AG09319 (cell line): ENCODE measurements around the gene ACBD6.

Experiments used
- DNase-seq: peaks from one replicate; pipeline ENCODE4 v3.0.0-alpha.2; 2010; ENCODE audit warnings: low read depth; ENCODE audit errors: extremely low read depth
- CTCF ChIP-seq: IDR thresholded peaks from 2 replicates; pipeline ENCODE4 v1.5.1; 2011; ENCODE audit warnings: low read depth, mild to moderate bottlenecking, inconsistent platforms, low read length, moderate library complexity

The ACBD6 gene

GRCh38 chr1:180253585-180254495, 248.5 kb downstream of the ACBD6 start:
- TF ChIP-seq CTCF, result no peak
- DNase-seq, result no peak

GRCh38 chr1:180252638-180253536, 249.5 kb downstream of the ACBD6 start:
- DNase-seq, result no peak
- peak; percentile 82 for TF ChIP-seq CTCF

- no peak for DNase-seq
These were observed 250.7 kb downstream of the ACBD6 start for GRCh38 chr1:180251526-180252305.

GRCh38 chr1:180250883-180251509, 251.4 kb downstream of the ACBD6 start:
- no peak for DNase-seq
- no peak for TF ChIP-seq CTCF

More at GRCh38 chr1:180251526-180252305, 250.7 kb downstream of the ACBD6 start:
- no peak for TF ChIP-seq CTCF

- TF ChIP-seq CTCF, result no peak
- DNase-seq, result no peak
These were observed 251.9 kb downstream of the ACBD6 start for GRCh38 chr1:180250499-180250770.

GRCh38 chr1:180249725-180250498, 252.5 kb downstream of the ACBD6 start:
- no peak for TF ChIP-seq CTCF
- DNase-seq, result no peak
